HepG2 (cell line): ENCODE data around the gene NKPD1. TPM values are rescaled to one million over a fixed set of nuclear protein-coding genes. Genes with fewer than 3 reads are reported as not detected.

ENCODE experiments used
- ATAC-seq: fragments of 200-7000 bp; cut with Tn5 transposase; 3 replicates; pipeline ENCODE4 v1.9.1; 2020; ENCODE audit warnings: mild to moderate bottlenecking, moderate library complexity
- BruUV-seq: library from RNA; stranded (reverse); fragments of 400-500 nt; replicated peaks from 2 replicates; lab custom pipeline; 2021; lab: Mats Ljungman, UMichigan
- CTCF ChIA-PET: fragments of 300-600 bp; formaldehyde crosslinking; extraction: SDS; loops from one replicate; lab custom pipeline; 2021; ENCODE audit warnings: low total read pairs, inconsistent platforms, low intra/inter-chr PET ratio; lab: Yijun Ruan, JAX
- POLR2A ChIA-PET: fragments of 350-600 bp; sonication (Branson Sonifier 250); formaldehyde crosslinking; loops from one replicate; lab custom pipeline; 2020; ENCODE audit warnings: antibody characterized with exemption, inconsistent platforms; lab: Yijun Ruan, JAX
- DNase-seq: peaks from one replicate; pipeline ENCODE4 v3.0.0-alpha.2; 2015; ENCODE audit warnings: low spot score
- FAIRE-seq: peaks from 3 replicates; lab custom pipeline; 2011; peaks lifted over from hg19 to GRCh38; lab: Jason Lieb, UNC
- H2AFZ ChIP-seq: one replicate; pipeline ENCODE4 v1.6.1; 2011; ENCODE audit warnings: low read length, inconsistent platforms
- H3K27ac ChIP-seq: fragments of 300-600 bp; 3 replicates; pipeline ENCODE4 v1.8.0; 2011; ENCODE audit warnings: mixed run types, mild to moderate bottlenecking, mixed read lengths, low read length, inconsistent platforms; ENCODE audit not compliant: insufficient read depth; ENCODE audit errors: extremely low read length
- H3K27me3 ChIP-seq, 2 experiments: fragments of 200-600 bp in 1 of 2; 2 replicates in 1 of 2; 3 replicates in 1 of 2; pipeline versions ENCODE4 v1.6.0 to v1.8.0; 2011; ENCODE audit warnings: low read length in 2 of 2, mild to moderate bottlenecking in 2 of 2, moderate library complexity in 2 of 2, inconsistent platforms in 1 of 2; ENCODE audit not compliant: insufficient read depth in 2 of 2, control insufficient read depth in 1 of 2
- H3K36me3 ChIP-seq, 2 experiments: fragments of 200-600 bp in 1 of 2; replicated peaks in 1 of 2; 2 replicates in 1 of 2; 3 replicates in 1 of 2; pipeline versions ENCODE4 v1.5.1 to v1.8.0; 2011; ENCODE audit warnings: low read length in 2 of 2, inconsistent platforms in 1 of 2; ENCODE audit not compliant: insufficient read depth in 2 of 2, control insufficient read depth in 1 of 2
- H3K4me1 ChIP-seq: 2 replicates; pipeline ENCODE4 v1.5.1; 2012; ENCODE audit warnings: low read length, inconsistent platforms; ENCODE audit not compliant: insufficient read depth
- H3K4me2 ChIP-seq: 2 replicates; pipeline ENCODE4 v1.6.0; 2011; ENCODE audit warnings: low read depth, low read length, inconsistent platforms
- H3K4me3 ChIP-seq, 3 experiments: fragments of 200-600 bp in 1 of 3; sonication (generic), shearing (Covaris generic) in 1 of 3; replicated peaks in 1 of 3; 2 replicates each; pipeline ENCODE4 v1.5.1; 2011 to 2016; ENCODE audit warnings: low read length in 3 of 3, inconsistent platforms in 2 of 3, low read depth in 2 of 3, mild to moderate bottlenecking in 2 of 3, control low read depth in 1 of 3, mixed read lengths in 1 of 3; ENCODE audit not compliant: insufficient read depth in 1 of 3
- H3K79me2 ChIP-seq: one replicate; pipeline ENCODE4 v1.6.1; 2011; ENCODE audit warnings: low read length, inconsistent platforms; ENCODE audit not compliant: insufficient read depth
- H3K9ac ChIP-seq: 2 replicates; pipeline ENCODE4 v1.6.0; 2011; ENCODE audit warnings: mild to moderate bottlenecking, low read depth, low read length, inconsistent platforms; ENCODE audit not compliant: insufficient read depth
- H3K9me3 ChIP-seq: 2 replicates; pipeline ENCODE4 v1.5.1; 2012; ENCODE audit warnings: mild to moderate bottlenecking, low read length
- H4K20me1 ChIP-seq: 2 replicates; pipeline ENCODE4 v1.6.0; 2011; ENCODE audit warnings: inconsistent platforms, mild to moderate bottlenecking, low read length, moderate library complexity; ENCODE audit not compliant: insufficient read depth
- AGO2 ChIP-seq: fragments of 200-400 bp; formaldehyde crosslinking; optimal IDR thresholded peaks from 2 replicates; pipeline ENCODE3; 2017; ENCODE audit warnings: mild to moderate bottlenecking, low read depth, low read length, moderate library complexity
- IKZF4 ChIP-seq: sonication (generic); formaldehyde crosslinking; IDR thresholded peaks from 2 replicates; pipeline ENCODE4 v1.5.1; 2020; ENCODE audit warnings: borderline replicate concordance, mild to moderate bottlenecking, low read depth, missing genetic modification reagents; ENCODE audit errors: not compliant biosample characterization
- STAG1 ChIP-seq: sonication (generic); formaldehyde crosslinking; IDR thresholded peaks from 2 replicates; pipeline ENCODE4 v1.4.0; 2020; ENCODE audit warnings: missing genetic modification reagents
- WGBS: methylation state at CpG from one replicate; pipeline ENCODE4 v1.1.6; 2017; ENCODE audit warnings: low lambda C conversion rate; 5-methylcytosine and 5-hydroxymethylcytosine counted together
- in situ Hi-C: cut with HindIII; loops from 2 replicates; pipeline ENCODE4 v1.10.0; 2017; ENCODE audit warnings: low pct_unique_long_range_greater_than_20kb; ENCODE audit not compliant: extremely low pct_ligation_motif_present
- intact Hi-C: fragments of 100-400 bp; cut with micrococcal nuclease; formaldehyde crosslinking; loops from one replicate; pipeline ENCODE4 v1.10.0; 2022; ENCODE audit not compliant: unreplicated experiment
- polyA plus RNA-seq, 8 experiments: library from polyadenylated mRNA; depleted of rRNA in 3 of 8; stranded (reverse) in 7 of 8; unstranded in 1 of 8; fragments of >200 nt; fragmentation: Illumina TruSeq in 4 of 8; extraction: Trizol in 4 of 8; gene quantifications; 2 replicates each; pipeline versions ENCODE4 v1.2.1 to v1.2.3, GENCODE V29; 2011 to 2016; ENCODE audit warnings: low read depth in 4 of 8, missing spikeins in 1 of 8, mixed read lengths in 1 of 8; ENCODE audit not compliant: insufficient read depth in 1 of 8
- total RNA-seq, 5 experiments: library from RNA; depleted of rRNA; stranded (reverse); fragments of >200 nt; fragmentation: Illumina TruSeq; extraction: Trizol; gene quantifications; 2 replicates each; pipeline ENCODE4 v1.2.3, GENCODE V29; 2016; ENCODE audit warnings: low read depth in 1 of 5
- TF ChIP-seq, protein P1 (sequence below): sonication (generic); formaldehyde crosslinking; IDR thresholded peaks from 2 replicates; pipeline ENCODE4 v1.5.0; 2020; ENCODE audit warnings: mild to moderate bottlenecking, missing genetic modification reagents, moderate library complexity
- TF ChIP-seq, protein P2 (sequence below): IDR thresholded peaks from 2 replicates; pipeline ENCODE4 v1.6.1; 2012; ENCODE audit warnings: low read depth, low read length, improper control_type of control experiment

The NKPD1 gene
- total and polyA plus RNA-seq, 2 of the 13 experiments (the other 11 are each of a cell fraction or from before 2014, with no cell fraction given): 0.03 TPM; not detected in 1

DNA sequence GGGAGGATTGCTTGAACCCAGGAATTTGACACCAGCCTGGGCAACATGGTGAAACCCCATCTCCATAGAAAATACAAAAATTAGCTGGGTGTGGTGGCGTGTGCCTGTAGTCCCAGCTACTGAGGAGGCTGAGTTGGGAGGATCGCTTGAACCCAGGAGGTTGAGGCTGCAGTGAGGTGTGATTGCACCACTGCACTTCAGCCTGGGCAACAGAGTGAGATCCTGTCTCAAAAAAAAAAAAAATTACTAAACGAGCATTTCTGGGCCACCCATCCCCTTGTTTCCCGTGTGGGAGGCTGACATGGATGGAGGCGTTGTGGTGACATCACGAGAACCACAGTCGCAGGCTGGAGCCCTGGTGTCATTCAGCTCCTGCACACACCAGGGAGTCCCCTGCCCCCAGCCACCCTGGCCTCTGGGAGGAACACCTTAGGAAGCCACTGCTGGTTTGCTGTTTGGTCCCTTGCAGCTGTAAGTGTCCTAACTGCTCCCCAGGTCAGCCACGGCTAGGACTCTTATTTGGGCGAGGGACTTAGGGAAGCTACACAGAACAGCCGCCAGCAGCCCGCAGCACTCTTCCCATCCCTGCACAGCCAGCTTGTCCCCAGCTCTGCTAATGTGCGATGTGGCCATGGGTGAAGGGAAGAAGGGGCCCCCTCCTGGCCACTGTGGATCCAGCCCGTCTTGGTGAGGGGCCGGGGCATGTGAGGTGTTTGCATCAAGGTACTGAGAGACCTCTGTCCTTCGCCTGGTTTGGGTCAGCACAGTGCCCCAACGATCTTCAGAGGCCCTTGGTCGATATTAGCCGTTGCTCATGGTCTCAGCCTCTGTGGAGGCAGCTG lies 12.7 kb downstream of the NKPD1 start (continued):
- peak; percentile 57 for TF ChIP-seq AGO2
- peak; percentile 30 for TF ChIP-seq STAG1 (CRISPR knock-in tag)
- TF ChIP-seq, protein P1, sequence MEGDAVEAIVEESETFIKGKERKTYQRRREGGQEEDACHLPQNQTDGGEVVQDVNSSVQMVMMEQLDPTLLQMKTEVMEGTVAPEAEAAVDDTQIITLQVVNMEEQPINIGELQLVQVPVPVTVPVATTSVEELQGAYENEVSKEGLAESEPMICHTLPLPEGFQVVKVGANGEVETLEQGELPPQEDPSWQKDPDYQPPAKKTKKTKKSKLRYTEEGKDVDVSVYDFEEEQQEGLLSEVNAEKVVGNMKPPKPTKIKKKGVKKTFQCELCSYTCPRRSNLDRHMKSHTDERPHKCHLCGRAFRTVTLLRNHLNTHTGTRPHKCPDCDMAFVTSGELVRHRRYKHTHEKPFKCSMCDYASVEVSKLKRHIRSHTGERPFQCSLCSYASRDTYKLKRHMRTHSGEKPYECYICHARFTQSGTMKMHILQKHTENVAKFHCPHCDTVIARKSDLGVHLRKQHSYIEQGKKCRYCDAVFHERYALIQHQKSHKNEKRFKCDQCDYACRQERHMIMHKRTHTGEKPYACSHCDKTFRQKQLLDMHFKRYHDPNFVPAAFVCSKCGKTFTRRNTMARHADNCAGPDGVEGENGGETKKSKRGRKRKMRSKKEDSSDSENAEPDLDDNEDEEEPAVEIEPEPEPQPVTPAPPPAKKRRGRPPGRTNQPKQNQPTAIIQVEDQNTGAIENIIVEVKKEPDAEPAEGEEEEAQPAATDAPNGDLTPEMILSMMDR (CRISPR knock-in tag): peak; percentile 50
- no peak for TF ChIP-seq IKZF4 (CRISPR knock-in tag)

DNA sequence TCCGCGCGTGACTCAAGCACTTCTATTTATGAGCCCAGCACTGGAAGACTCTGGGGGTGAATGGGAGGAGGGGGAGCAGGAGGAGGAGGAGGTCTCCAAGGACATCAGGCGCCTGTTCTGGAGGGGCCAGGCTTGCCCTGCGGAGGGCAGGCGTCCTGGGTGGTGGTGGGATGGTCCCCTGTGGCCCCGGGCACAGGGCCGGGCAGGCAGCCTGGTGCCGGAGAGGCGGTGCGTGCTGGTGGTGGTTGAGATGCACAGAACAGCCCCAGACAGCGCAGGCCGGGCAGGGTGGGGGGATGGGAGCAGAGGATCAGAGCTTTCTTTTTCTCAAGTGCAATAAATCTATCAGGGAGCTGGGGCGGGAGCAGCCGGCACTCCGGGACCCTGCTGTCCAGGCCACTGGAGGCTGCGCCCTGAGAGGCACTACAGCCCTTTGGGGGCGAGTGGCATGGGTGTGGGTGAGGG lies 14.0 kb downstream of the NKPD1 start:
- Histone ChIP-seq H3K4me1 (peaks cover 15% of the 10 kb centered on the region), H3K27me3 (no peaks in the 10 kb centered on the region), H3K9ac (no peak overlapping the region), H4K20me1 (no peaks in the 10 kb centered on the region), H3K36me3 (peaks cover 5 to 6% of the 10 kb centered on the region in 2 experiments; a peak in 3 of 5 replicates), H3K79me2 (no peaks in the 10 kb centered on the region), H2AFZ (no peak overlapping the region), H3K4me3 (no peak overlapping the region), H3K9me3 (no peaks in the 10 kb centered on the region), H3K4me2 (no peak overlapping the region), H3K27ac (no peak overlapping the region)
- ATAC-seq (no peak), FAIRE-seq (no peak), DNase-seq (no peak)
- intact Hi-C loops: no loop called here
- POLR2A ChIA-PET: no interaction called here
- CTCF ChIA-PET: no interaction called here
- WGBS: 95% methylated on average over 10 of the region's 18 CpGs
- peak; percentile 68 for TF ChIP-seq AGO2
- TF ChIP-seq, protein P2, sequence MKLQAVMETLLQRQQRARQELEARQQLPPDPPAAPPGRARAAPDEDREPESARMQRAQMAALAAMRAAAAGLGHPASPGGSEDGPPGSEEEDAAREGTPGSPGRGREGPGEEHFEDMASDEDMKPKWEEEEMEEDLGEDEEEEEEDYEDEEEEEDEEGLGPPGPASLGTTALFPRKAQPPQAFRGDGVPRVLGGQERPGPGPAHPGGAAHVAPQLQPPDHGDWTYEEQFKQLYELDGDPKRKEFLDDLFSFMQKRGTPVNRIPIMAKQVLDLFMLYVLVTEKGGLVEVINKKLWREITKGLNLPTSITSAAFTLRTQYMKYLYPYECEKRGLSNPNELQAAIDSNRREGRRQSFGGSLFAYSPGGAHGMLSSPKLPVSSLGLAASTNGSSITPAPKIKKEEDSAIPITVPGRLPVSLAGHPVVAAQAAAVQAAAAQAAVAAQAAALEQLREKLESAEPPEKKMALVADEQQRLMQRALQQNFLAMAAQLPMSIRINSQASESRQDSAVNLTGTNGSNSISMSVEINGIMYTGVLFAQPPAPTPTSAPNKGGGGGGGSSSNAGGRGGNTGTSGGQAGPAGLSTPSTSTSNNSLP: no peak
- BruUV-seq: no TSS peak
- in situ Hi-C loops: no loop called here
